ENCODE results near the gene TSGA10.

DNA sequence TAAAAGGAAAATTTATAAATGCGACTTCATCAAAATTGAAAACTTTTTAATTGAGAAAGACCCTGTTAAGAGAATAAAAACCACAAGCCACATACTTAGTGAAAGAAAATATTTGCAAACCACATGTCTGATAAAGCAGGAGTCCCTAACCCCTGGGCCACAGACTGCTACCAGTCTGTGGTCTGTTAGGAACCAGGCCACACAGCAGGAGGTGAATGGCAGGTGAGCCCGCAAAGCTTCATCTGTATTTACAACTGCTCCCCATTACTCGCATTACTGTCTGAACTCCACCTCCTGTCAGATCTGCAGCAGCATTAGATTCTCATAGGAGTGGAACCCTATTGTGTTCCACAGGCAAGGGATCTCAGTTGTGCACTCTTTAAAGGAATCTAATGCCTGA lies 123.3 kb downstream of the TSGA10 start:
- TF ChIP-seq BACH2 (CRISPR knock-in tag; IDR thresholded peaks at IDR 0.05; ENCODE audit: borderline replicate concordance): no peak
- TF ChIP-seq RARB (CRISPR knock-in tag; IDR thresholded peaks at IDR 0.05): no peak
- TF ChIP-seq PATZ1 (CRISPR knock-in tag; IDR thresholded peaks at IDR 0.05; ENCODE audit: borderline replicate concordance): no peak
- TF ChIP-seq, protein P1, sequence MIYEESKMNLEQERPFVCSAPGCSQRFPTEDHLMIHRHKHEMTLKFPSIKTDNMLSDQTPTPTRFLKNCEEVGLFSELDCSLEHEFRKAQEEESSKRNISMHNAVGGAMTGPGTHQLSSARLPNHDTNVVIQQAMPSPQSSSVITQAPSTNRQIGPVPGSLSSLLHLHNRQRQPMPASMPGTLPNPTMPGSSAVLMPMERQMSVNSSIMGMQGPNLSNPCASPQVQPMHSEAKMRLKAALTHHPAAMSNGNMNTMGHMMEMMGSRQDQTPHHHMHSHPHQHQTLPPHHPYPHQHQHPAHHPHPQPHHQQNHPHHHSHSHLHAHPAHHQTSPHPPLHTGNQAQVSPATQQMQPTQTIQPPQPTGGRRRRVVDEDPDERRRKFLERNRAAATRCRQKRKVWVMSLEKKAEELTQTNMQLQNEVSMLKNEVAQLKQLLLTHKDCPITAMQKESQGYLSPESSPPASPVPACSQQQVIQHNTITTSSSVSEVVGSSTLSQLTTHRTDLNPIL (CRISPR knock-in tag; IDR thresholded peaks at IDR 0.05; ENCODE audit: low read depth): no peak
- TF ChIP-seq ZNF70 (CRISPR knock-in tag; IDR thresholded peaks at IDR 0.05): no peak
- TF ChIP-seq SNAI2 (CRISPR knock-in tag; IDR thresholded peaks at IDR 0.05): no peak
- TF ChIP-seq ZFP3 (CRISPR knock-in tag; IDR thresholded peaks at IDR 0.05): no peak
- TF ChIP-seq ISL1 (CRISPR knock-in tag; IDR thresholded peaks at IDR 0.05): no peak
- no peak for TF ChIP-seq CSRNP3 (CRISPR knock-in tag; IDR thresholded peaks at IDR 0.05)
- TF ChIP-seq ZNF8 (CRISPR knock-in tag; IDR thresholded peaks at IDR 0.05): no peak

Measured in SK-N-SH treated with all-trans-retinoic acid at 6 μM for 48 hours (cell line).